GM12878 (cell line): ENCODE results near the gene ANKRD55.

Experiments used
- CREB1 ChIP-seq: IDR thresholded peaks from 2 replicates; pipeline ENCODE4 v1.6.1; 2012; ENCODE audit warnings: low read depth, mild to moderate bottlenecking, inconsistent platforms
- MXI1 ChIP-seq: fragments of 150-350 bp; IDR thresholded peaks from 2 replicates; pipeline ENCODE4 v1.6.1; 2011; ENCODE audit warnings: low read depth, mild to moderate bottlenecking, inconsistent platforms, low read length, improper control_type of control experiment
- POLR2A ChIP-seq: IDR thresholded peaks from 2 replicates; pipeline ENCODE4 v1.6.1; 2011; ENCODE audit warnings: low read depth, mild to moderate bottlenecking, low read length
- STAT1 ChIP-seq: fragments of 450-650 bp; conservative IDR thresholded peaks from 2 replicates; pipeline ENCODE4 v1.6.1; 2014; ENCODE audit warnings: antibody characterized with exemption, mild to moderate bottlenecking
- TAF1 ChIP-seq: IDR thresholded peaks from 2 replicates; pipeline ENCODE4 v1.6.1; 2011; ENCODE audit warnings: mild to moderate bottlenecking, low read depth, low read length, borderline replicate concordance
- YY1 ChIP-seq: IDR thresholded peaks from 2 replicates; pipeline ENCODE4 v1.6.1; 2011; ENCODE audit warnings: low read depth, mild to moderate bottlenecking, low read length
- TF ChIP-seq, protein P1 (sequence below), 3 experiments: IDR thresholded peaks in 2 of 3; conservative IDR thresholded peaks in 1 of 3; 2 replicates each; pipeline ENCODE4 v1.5.1; 2011; ENCODE audit warnings: low read depth in 3 of 3, low read length in 3 of 3, mild to moderate bottlenecking in 3 of 3, control low read depth in 2 of 3, moderate library complexity in 2 of 3, inconsistent platforms in 1 of 3, mixed read lengths in 1 of 3; ENCODE audit not compliant: control insufficient read depth in 2 of 3, insufficient read depth in 1 of 3; ENCODE audit errors: extremely low read depth in 1 of 3

DNA sequence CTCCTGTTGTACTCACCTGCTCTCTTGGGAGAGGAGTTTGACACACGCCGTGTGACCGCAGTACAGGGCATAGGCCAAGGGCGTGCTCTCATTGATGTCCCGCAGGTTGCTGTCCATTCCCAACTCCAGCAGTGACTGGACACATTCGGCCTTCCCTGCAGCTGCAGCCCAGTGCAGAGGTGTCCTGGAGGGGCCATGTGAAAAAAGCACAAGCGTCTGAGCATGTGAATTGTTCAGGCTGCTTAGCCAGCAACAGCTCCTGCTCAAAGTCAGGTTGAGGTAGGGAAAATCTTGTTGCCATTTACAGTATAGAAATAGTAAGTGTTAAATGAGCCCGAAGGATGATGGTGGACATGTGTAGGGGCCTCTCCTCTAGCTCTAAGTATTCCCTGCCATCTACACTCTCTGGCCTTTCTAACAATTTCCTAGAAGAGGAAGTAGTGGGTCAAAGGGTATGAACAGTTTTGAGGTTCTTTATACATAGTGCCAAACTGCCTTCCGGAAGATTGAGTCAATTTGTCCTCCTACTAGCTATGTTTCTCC is 116.5 kb downstream of the ANKRD55 start:
- TF ChIP-seq YY1 (no peak), POLR2A (no peak), TAF1 (no peak), STAT1 (no peak), MXI1 (no peak), CREB1 (no peak)
- TF ChIP-seq, protein P1, sequence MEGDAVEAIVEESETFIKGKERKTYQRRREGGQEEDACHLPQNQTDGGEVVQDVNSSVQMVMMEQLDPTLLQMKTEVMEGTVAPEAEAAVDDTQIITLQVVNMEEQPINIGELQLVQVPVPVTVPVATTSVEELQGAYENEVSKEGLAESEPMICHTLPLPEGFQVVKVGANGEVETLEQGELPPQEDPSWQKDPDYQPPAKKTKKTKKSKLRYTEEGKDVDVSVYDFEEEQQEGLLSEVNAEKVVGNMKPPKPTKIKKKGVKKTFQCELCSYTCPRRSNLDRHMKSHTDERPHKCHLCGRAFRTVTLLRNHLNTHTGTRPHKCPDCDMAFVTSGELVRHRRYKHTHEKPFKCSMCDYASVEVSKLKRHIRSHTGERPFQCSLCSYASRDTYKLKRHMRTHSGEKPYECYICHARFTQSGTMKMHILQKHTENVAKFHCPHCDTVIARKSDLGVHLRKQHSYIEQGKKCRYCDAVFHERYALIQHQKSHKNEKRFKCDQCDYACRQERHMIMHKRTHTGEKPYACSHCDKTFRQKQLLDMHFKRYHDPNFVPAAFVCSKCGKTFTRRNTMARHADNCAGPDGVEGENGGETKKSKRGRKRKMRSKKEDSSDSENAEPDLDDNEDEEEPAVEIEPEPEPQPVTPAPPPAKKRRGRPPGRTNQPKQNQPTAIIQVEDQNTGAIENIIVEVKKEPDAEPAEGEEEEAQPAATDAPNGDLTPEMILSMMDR (IDR thresholded peaks at IDR 0.05 in 2 of 3, conservative IDR thresholded peaks at IDR 0.05 in 1 of 3; ENCODE audit: control insufficient read depth in 2 of 3, extremely low read depth in 1 of 3, insufficient read depth in 1 of 3, low read depth in 3 of 3, low read length in 3 of 3): no peak
